Ectodermal cell (in vitro differentiated cells): Measurements from ENCODE around the gene NFE2L3.

ENCODE experiments used
- H3K27ac ChIP-seq: 2 replicates; pipeline ENCODE4 v1.7.0; 2013; ENCODE audit warnings: mild to moderate bottlenecking, low read depth, low read length; ENCODE audit not compliant: insufficient read depth, poor library complexity, severe bottlenecking
- H3K27me3 ChIP-seq: 2 replicates; pipeline ENCODE4 v1.7.0; 2013; ENCODE audit warnings: mild to moderate bottlenecking, low read length; ENCODE audit not compliant: insufficient read depth, control insufficient read depth, poor library complexity, severe bottlenecking
- H3K36me3 ChIP-seq: one replicate; pipeline ENCODE4 v1.7.0; 2013; ENCODE audit warnings: low read length; ENCODE audit not compliant: control insufficient read depth, insufficient read depth
- H3K4me1 ChIP-seq: one replicate; pipeline ENCODE4 v1.7.0; 2013; ENCODE audit warnings: low read length; ENCODE audit not compliant: control insufficient read depth, insufficient read depth
- H3K4me3 ChIP-seq: 2 replicates; pipeline ENCODE4 v1.7.0; 2013; ENCODE audit warnings: low read depth, low read length, control low read depth; ENCODE audit not compliant: insufficient read depth
- H3K9me3 ChIP-seq: 2 replicates; pipeline ENCODE4 v1.7.0; 2013; ENCODE audit warnings: mild to moderate bottlenecking, low read length, moderate library complexity; ENCODE audit not compliant: control insufficient read depth
- WGBS, 2 experiments: methylation state at CpG; one replicate each; pipeline ENCODE4 v1.1.7; 2013; ENCODE audit warnings: missing lambda C conversion rate in 2 of 2; 5-methylcytosine and 5-hydroxymethylcytosine counted together

NFE2L3 gene

DNA sequence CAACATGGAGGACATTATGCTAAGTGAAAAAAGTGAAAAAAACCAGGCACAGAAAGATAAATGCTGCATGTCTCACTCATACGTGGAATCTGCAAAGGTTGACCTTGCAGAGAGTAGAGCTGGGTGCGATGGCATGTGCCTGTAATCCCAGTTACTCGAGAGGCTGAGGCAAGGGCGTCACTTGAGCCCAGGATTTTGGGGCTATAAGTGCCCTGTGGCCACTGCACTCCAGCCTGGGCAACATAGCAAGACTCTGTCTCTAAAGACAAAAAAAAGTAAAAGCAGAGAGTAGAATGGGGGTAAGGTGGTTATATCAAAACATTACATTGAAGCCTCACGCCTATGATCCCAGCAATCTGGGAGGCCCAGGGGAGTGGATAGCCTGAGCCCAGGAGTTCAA lies 72.4 kb downstream of the NFE2L3 start:
- no peaks in the 10 kb centered on the region for H3K36me3 ChIP-seq
- H3K4me1 ChIP-seq = no peaks in the 10 kb centered on the region
- WGBS, 2 experiments = 87 to 93% methylated on average over 5 of the region's 5 CpGs
- H3K27ac ChIP-seq = no peak overlapping the region
- H3K9me3 ChIP-seq = no peaks in the 10 kb centered on the region
- no peaks in the 10 kb centered on the region for H3K27me3 ChIP-seq
- no peak overlapping the region for H3K4me3 ChIP-seq

GRCh38 chr7:26227987-26228386 lies 76.0 kb downstream of the NFE2L3 start:
- H3K27me3 ChIP-seq = no peaks in the 10 kb centered on the region
- no peaks in the 10 kb centered on the region for H3K36me3 ChIP-seq
- H3K27ac ChIP-seq = no peak overlapping the region
- no peaks in the 10 kb centered on the region for H3K4me1 ChIP-seq
- no peaks in the 10 kb centered on the region for H3K9me3 ChIP-seq
- WGBS, 2 experiments = 90 to 92% methylated on average over 1 to 2 of the region's 2 CpGs
- no peak overlapping the region for H3K4me3 ChIP-seq

GRCh38 chr7:26233902-26234511 lies 82.0 kb downstream of the NFE2L3 start:
- H3K4me3 ChIP-seq = no peak overlapping the region
- no peaks in the 10 kb centered on the region for H3K4me1 ChIP-seq
- WGBS, 2 experiments = 90 to 92% methylated on average over 5 of the region's 5 CpGs
- no peaks in the 10 kb centered on the region for H3K36me3 ChIP-seq
- H3K27me3 ChIP-seq = no peaks in the 10 kb centered on the region
- H3K27ac ChIP-seq = no peak overlapping the region
- H3K9me3 ChIP-seq = no peaks in the 10 kb centered on the region
